SH-SY5Y (cell line): ENCODE data around the gene SMIM35.

Source experiments
- GATA2 ChIP-seq: IDR thresholded peaks from 2 replicates; pipeline ENCODE4 v1.6.1; 2011; ENCODE audit warnings: mild to moderate bottlenecking, low read depth, low read length
- GATA3 ChIP-seq: IDR thresholded peaks from 2 replicates; pipeline ENCODE4 v1.6.1; 2011; ENCODE audit warnings: low read depth, mild to moderate bottlenecking, low read length, moderate library complexity

GRCh38 chr11:117983163-117983475, 103.6 kb downstream of the SMIM35 start:
- TF ChIP-seq GATA3 (no peak), GATA2 (no peak)
